DMS114 treated with DMSO at 0.1 percent for 48 hours (cell line): ENCODE measurements around the gene WNK2.
"Not testable (repeated sequence)": the region's sequence is repeated elsewhere in the genome, so short reads cannot be mapped to it uniquely, and the experiment has no call there.

ENCODE experiments used
- DNase-seq: peaks from one replicate; lab custom pipeline; 2025; ENCODE audit not compliant: unreplicated experiment; lab: John Stamatoyannopoulos, UW

Gene WNK2

DNA sequence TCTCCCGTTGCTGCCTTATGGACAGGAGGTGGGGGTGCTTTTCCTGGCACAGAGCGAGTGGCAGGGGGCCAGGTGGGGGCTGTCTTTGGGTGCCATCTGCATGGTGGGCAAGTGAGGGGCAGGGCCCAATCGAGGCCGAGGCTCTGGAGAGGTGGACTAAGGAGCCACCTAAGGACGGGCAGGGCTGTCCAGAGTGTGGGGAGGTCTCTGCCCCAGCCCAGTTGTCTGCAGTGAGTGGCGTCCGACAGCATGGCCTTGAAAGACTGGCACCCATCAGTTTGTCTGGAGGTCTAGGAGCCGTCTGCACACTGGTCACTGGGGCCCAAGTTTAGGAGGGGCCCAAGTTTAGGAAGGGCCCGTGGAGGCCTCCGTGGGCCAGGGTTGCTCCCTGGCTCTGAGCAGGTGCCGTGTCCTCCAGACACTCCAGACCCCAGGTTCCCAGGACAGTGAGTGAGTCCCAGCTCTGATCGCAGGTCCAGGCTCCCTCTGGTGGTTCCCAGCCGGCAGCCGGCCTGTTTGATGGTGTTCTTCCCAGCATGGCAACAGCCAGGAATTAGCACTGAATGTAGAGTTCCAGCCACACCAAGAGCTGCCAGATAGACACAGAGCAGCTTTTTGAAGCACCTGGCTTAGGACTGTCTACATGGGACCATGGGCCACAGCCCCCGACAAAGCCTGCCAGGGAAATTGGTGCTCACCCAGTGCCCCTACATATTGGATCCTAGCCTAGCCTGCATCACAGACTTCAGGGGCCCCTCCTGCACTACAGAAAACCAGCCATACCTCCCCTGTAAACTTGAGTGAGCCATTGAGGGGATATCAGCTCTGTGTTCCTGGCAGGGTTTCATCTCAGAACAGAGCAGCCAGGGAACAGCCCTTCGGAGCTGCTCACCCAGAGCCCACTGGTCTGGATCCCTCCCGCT lies 120.9 kb downstream of the WNK2 start:
- peak; percentile 10 for DNase-seq

DNA sequence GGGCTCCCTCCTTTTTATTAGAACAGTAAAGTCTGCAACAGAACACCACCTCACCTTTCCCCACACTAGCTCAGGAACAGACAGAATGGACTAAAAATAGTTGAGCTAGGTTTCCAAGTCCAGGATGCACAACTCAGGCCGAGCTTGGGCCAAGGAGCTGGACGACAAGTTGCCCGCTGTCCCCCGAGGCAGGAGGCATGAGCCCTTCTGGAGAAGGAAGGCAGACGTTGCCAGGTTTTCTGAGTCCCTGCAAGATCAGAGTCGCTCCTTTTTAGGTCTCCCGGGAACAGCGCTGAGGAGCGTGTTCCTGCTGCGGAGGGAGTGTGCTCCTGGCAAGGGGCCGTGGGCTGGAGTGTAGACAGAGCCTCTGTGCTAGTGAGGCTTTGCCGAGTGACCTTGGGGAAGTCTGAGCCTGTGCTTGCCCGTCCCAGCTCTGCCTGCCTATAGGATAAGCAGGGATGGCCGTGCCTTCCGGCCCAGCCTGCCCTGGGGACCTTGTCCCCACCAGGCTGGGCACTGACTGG lies 121.6 kb downstream of the WNK2 start:
- peak; percentile 68 for DNase-seq

DNA sequence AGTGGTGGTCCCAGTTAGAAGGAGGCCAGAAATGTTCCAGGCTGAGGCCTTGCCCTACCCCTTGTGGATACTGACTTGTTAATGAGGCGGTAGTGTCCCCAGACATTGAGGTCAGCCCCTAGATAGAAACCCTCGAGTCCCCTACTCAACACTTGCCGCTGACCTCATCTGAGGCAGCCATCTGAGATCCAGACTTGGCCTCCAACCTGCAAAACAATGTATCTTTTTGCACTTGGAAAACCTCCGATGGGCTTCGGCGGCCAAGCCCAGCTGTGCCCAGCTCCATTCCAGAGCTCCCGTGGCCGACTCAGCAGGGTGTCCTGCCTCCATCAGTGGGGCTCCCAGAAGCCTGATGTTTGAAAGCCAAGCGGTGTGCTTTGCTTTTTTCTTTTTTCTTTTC lies 122.1 kb downstream of the WNK2 start:
- DNase-seq = no peak

DNA sequence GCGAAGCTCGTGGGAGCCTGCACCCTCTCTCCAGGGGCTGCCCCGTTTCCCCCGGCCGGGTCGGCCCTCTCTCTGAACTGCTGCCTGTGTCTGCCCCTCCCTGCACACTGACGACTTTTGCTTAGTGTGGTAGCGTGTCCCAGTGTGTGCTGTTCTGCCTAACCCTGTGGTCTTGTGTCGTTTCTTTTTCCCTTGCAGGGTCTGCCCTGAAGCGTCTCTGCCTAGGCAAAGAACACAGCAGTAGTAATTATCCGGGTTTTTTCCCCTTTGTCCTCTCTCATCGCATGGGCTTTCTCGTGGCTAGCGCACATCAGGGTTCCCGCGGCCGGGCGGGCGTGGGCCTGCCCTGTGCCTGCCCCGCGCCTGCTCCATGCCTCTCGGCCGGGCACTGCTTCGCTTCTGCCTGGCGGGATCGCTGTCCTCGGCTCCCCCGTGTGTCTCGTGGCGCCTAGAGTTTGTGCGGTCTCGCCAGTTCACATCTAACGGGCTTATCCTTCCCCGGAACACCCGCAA lies 122.7 kb downstream of the WNK2 start:
- no peak for DNase-seq

DNA sequence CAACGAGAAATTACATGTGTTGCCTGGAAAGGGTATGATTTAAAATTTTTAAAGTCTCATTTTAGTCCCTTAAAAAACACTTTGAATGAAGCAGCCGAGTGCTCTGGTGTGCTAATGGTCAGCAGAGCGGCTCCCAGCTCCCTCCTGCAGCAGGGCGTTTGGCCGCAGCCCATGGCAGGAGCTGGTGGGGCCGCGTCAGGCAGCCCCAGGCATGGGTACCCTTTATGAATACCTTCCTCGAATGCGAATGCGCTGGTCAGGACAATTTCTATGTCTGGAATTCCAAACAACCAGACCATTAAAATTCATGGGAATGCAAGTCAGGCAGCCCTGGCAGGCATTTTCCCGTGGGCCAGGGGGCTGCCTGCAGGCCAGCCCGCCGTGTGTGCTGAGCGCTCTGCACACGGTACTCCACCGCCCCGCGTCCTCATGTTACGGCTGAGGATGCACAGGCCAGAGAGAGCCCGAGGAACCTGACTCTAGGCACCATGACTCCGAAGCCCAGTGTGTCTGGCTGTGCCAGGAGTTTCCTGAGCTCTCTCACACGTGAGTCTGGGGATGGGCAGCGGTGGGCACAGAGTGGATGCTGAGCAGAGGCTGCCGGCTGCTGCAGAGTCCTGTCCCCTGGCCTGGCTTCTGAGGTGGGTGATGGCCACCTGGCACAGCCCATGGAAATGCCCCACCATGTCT lies 123.7 kb downstream of the WNK2 start:
- DNase-seq = no peak

DNA sequence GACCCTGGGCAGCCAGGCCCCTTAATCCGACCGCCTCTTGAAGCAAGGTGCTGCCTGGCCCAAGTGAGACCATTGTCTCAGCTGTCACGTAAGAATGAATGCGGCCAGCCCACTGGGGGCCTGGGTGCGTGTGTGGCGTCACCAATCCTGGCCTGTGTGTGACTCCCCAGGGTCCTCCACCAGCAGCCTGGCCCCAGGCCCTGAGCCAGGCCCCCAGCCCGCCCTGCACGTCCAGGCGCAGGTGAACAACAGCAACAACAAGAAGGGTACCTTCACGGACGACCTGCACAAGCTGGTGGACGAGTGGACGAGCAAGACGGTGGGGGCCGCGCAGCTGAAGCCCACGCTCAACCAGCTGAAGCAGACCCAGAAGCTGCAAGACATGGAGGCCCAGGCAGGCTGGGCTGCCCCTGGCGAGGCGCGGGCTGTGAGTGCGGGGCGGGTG lies 124.2 kb downstream of the WNK2 start:
- no peak for DNase-seq

DNA sequence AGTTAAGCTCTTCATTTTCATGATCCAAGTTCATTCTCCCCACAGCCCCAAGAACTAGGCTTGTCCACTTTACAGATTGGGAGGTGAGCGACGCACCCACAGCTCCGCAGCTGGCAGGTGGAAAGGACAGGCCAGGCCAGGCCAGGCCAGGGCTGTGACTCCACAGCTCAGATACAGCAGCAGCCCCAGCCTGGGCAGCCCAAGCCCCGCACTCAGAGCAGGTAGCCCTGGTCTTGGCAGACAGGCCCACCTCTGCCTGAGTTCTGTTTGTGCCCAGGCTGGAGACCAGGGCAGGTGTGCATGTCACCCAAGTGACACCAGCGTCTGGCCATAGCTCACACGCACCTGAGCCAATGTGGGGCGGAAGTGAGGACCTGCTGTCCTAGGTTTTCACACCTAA lies 124.7 kb downstream of the WNK2 start:
- DNase-seq = no peak

DNA sequence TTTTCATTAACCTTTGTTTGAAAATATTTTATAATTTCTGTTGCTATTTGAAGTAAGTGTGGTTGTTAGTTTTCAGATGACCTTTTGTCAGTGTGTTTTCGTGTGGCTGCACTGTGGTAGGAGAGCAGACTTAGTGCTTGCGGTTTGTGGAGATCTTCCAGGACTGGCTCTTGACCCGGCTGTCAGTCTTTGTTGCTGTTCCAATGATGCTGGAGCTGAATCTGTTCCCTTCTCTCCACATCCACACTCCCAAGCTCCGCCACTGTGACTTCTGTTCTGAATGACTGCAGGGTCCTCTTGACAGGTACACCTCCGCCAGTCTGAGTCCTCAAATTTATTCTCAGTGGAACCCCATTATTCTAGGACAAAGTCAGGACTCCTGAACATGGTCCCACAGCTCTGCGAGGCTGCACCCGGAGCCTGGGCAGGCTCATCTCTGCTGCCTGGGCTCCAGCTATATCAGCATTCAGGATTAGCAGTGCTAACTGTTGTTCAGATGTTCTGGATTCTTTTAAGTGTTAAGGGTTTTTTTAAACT lies 126.0 kb downstream of the WNK2 start:
- DNase-seq = no peak

DNA sequence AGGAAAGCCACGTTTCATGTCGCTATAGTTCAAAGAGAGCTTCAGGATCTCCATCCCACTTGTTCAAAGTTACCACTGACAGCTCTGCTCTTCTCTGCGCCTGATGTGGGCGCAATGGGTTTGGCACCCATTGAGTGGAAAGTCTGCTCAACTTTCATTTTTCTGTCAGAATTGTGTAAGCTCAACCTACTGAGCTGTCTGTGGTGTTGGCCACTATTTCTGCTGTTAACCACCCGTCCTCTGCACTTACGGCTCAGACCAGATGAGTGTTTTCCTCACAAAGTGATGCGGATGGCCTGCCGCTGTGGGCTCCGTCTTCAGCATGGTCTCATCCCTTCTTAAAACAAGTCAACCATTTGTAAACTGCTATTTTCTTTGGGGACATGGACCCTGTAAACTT lies 131.2 kb downstream of the WNK2 start:
- DNase-seq = no peak

DNA sequence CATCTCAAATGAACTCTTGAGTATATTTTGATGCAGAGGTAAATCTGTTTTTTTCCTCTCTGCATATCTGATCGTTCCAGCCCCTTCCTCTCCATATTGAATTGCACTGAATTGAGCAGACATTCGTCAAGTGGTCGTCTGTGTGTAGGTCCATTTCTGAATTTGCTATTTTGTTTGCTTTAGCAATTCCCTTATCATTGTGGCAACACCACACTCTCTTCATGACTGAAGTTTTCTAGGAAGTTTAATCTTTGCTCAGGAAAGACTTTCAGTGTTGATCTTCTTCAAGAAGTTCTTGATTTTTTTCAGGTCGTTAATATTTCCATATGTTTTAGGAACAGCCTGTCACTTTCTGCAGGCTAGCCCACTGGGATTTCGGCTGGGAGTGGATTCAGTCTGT lies 132.0 kb downstream of the WNK2 start:
- no peak for DNase-seq

DNA sequence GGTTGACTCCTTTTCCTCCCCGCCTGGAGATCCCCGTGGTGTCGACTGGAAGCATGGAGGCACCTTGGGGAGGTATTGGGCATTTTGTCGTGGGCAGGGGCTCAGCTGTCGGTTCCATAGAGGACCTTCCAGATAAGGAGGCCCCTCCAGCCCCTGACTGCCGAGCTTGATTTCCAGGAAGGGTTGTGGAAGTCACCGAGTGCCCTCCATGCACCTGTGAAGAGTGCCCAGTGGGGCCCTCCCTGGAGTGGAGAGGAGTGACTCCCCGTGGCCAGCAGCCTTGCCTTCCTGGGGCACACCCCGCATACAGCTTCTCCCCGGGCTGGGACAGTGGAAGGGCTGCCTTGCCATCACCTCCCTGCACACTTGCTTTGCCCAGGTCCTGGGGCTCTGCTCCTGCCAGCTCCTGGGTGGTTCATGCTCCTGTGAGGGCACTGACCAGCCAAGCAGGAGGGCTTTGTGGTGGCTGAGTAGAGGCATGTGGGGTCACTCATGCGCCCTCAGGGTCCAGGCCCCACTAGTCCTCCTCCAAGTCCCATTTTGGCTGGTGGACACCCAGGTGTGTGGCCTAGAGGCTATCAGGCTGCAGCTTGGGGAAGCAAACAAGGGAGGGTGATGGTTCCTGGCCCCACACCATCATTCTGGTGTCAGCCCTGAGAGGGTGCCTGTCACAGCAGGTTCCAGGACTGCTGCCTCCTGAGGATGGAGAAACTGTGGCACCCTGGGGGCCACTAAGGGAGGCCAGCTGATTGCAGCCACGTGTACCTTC lies 133.0 kb downstream of the WNK2 start:
- DNase-seq = no peak

DNA sequence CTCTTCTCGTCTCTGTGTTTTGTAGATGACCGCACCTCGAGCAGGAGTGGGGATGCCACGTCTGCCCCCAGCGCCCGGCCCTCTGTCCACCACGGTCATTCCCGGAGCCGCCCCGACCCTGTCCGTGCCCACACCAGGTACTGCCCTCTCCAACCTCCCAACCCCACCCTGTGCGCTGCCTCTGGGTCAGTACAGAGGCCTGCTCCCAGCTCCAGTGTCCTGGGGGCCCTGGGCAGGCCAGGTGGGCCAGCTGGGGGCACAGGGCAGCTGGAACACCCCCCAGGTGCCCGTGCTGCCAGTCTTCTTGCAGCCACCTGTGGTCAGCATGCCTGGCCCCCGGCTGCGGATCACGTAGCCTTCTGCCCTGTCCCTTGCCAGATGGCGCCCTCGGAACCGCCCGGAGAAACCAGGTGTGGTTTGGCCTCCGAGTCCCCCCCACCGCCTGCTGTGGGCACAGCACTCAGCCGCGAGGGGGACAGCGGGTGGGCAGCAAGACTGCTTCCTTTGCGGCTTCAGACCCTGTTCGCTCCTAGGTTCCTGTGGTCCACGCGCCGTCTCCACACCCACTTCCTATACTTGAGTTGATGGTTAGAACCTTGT lies 133.7 kb downstream of the WNK2 start:
- no peak for DNase-seq

DNA sequence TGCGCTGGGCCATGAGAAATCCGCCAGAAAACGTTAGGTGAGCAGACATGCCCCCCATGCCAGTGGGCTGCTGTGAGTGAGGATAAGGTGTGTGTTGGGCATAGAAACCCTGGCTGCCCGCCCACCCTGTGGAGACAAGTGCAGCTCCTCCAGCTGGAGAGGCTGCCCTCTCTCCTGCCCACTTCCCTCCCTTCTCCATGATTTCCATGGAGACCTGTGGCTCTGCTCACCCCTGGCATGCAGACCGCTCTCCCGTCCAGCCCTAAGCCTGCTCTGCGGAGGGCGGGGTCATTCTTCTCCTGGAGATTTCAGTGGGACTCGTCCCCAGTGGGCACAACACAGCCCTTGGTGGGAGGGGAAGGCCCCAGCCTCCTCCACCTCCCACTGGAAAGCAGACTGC lies 134.5 kb downstream of the WNK2 start:
- no peak for DNase-seq

DNA sequence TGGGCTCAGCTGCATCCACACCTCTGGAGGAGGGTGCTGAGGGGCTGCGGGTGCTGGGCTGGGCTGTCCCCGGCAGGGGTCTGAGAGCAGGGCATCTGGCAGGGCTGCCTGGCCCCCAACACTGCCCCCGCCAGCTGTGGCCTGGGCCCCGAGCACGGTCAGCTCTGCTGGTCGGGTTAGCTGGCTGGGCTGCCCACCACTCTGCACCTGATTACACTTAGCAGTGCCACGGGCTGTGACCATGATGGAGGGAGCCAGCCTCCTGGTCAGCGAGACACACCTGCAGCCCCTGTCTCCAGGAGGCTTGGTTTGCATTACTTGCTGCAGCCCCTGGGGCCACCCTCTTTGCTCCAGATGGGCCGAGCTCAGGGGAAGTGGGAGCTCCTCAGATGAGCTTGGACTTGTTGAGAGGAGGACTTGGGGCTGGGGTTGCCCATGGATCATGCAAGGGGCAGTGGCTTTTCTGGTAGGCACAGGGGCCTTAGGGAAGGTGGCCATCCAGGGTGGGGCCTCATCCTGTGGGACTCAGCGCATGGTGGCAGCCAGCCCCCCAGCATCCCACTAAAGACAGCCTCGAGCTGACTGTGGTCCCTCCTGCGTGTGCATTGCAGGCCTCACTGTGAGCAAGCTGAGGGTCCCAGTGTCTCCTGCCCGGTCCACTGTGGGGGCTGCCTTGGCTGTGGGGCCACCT lies 135.5 kb downstream of the WNK2 start:
- DNase-seq = no peak

DNA sequence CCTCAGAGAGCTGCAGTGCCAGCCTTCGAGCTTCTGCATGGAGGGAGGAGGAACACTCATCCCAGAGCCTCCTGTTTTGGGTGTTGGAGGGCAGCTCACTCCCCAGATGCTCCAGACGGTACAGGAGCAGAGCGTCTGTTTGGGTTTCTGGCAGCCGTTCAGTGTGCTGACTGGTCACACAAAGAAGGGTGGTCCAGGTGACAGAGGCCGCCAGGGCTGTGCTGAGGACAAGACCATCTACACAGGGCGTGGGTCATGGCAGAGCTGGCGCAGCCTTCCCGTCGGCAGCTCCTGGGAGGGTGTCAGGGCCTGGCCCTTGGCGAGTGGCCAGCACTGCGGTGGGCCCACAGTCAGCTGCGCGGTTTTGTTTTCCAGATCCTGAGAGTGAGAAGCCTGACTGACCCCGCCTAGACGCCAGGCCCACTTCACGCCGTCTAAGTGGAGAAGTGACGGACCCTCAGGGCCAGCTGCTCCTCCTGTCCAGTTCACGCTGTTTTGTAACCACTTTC lies 136.1 kb downstream of the WNK2 start:
- no peak for DNase-seq

DNA sequence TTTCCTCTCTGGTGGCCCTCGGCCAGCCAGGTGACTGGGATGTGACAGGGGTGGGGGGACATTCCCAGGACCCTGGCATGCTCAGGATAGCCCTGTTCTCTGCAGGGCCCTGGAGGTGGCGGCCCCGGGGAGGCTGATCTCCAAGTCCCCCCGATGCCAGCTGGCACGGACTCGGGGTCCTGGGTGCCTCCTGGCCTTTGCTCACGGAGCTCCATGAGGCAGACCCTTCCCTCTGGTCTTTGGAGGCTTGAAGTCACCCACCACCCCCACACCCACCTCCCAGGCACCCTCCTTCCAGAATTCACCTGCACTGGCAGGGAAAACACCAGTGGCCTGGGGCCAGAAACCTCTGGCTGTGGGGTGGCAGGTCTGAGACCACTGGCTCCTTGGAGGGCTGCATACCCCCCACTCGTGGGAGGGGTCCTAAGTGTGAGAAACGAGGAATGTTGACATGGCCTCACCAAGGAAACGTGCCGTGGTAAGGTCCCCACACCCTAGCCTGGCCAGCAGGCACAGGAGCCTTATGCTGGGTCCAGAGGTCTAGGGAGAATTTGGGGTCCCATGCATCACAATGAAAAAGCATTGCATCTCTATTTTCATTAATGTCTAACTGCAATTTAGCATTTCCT lies 136.8 kb downstream of the WNK2 start:
- no peak for DNase-seq

DNA sequence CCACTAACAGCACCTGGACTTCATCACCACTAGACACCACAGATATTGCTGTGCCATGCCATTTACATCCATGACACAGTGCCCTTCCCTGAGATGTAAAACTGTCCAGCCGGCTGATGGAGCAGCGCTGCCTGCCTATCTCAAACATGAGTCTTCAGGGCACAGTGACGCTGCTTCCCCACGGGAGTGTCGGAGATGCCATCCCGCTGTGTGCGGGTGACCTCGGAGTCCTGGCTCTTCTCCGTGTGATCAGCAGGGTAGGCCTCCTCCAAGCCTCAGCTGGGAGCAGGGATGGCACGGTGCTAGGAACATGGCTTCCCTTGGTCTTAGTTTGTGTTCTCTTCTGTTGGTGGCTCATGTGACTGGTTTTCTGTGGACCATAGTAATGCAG lies 137.3 kb downstream of the WNK2 start:
- DNase-seq = no peak

DNA sequence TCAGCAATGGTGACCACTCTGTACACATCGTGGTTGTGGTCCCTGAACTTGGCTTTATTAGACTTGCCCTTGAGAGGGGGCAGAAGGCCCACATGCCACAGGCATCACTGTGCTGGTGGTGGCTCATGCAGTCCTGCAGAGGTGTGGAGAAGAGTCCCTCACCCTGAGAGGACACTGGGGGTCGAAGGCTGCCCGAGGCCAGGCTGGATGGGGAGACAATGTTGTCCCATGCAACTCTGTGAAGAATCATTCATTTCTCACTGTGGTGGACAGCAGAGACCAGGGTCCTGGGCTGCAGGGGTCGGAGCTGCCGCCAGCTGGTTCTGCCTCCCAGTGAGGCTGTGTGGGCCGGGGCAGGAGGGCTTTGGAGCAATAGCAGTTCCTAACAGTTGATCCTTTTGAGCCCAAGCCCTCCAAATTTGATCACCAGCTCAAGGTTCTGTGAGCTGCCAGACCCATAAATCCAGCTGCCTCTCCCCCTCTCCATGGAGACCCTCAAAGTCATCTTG lies 139.6 kb downstream of the WNK2 start:
- DNase-seq = not testable (repeated sequence)

DNA sequence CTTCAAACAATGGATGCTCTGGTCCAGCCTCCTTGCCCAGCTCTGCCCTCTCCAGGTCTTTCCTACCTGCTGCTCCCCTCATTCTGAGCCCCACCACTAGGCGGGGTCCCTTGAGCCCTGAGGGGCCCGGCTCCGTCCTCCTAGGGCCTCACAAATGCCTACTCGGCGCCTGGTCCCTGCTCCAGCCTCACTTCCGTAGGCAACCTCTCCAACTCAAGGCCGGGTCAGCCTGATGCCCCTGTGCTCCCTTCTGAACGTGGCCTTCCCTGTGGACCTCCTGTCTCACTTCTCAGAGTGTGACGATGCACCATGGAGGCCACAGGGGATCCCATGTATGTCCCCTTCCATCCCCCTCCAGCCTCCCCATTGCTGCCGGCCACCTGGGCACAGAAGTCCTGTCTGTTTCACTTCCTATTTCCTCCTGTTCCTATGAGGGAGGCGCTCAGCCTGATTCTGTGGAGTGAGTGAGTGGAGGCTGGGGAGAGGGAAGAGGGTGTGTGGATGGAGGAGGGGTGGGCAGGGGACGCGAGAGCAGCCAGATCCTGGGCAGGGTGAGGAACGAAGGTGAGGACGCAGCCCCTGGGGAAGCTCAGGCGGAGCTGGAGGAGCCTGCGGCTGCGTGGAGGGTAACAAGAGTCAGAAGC lies 140.4 kb downstream of the WNK2 start:
- DNase-seq = no peak
